ENCODE results near the gene ACSM5. TPM values are rescaled to one million over a fixed set of nuclear protein-coding genes. Genes with fewer than 3 reads are reported as not detected.
"Not testable (repeated sequence)": the region's sequence is repeated elsewhere in the genome, so short reads cannot be mapped to it uniquely, and the experiment has no call there.

Gene ACSM5
- total and polyA plus RNA-seq, 2 experiments from 2014 or later: not detected

DNA sequence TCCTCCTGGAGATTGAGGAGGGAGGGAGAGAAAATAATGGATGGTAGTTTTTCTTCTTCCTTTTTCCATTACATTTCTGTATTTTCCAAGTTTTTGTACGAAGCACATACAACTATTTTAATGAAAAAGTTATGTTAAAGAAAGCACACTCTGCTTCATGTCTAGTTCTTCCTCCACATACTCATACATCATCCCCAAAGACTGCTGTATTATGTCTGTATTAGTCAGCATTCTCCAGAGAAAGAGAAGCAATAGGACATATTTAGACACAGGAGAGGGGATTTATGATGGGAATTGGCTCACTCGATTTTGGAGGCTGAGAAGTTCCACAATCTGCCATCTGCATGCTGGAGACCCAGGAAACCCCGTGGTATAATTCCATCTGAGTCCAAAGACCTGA is 31.9 kb downstream of the ACSM5 start (continued):
- TF ChIP-seq ETS1 (IDR thresholded peaks at IDR 0.05) (no peak), EZH2 (IDR thresholded peaks at IDR 0.05; ENCODE audit: low read depth, unreplicated experiment) (no peak), STAT1 (IDR thresholded peaks at IDR 0.05; ENCODE audit: unreplicated experiment) (no peak)
- TF ChIP-seq, protein P1, sequence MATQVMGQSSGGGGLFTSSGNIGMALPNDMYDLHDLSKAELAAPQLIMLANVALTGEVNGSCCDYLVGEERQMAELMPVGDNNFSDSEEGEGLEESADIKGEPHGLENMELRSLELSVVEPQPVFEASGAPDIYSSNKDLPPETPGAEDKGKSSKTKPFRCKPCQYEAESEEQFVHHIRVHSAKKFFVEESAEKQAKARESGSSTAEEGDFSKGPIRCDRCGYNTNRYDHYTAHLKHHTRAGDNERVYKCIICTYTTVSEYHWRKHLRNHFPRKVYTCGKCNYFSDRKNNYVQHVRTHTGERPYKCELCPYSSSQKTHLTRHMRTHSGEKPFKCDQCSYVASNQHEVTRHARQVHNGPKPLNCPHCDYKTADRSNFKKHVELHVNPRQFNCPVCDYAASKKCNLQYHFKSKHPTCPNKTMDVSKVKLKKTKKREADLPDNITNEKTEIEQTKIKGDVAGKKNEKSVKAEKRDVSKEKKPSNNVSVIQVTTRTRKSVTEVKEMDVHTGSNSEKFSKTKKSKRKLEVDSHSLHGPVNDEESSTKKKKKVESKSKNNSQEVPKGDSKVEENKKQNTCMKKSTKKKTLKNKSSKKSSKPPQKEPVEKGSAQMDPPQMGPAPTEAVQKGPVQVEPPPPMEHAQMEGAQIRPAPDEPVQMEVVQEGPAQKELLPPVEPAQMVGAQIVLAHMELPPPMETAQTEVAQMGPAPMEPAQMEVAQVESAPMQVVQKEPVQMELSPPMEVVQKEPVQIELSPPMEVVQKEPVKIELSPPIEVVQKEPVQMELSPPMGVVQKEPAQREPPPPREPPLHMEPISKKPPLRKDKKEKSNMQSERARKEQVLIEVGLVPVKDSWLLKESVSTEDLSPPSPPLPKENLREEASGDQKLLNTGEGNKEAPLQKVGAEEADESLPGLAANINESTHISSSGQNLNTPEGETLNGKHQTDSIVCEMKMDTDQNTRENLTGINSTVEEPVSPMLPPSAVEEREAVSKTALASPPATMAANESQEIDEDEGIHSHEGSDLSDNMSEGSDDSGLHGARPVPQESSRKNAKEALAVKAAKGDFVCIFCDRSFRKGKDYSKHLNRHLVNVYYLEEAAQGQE (IDR thresholded peaks at IDR 0.05; ENCODE audit: unreplicated experiment): no peak

GRCh38 chr16:20441859-20442258 is 32.5 kb downstream of the ACSM5 start:
- DNase-seq (ENCODE audit: low spot score); H3K36me3 Mint-ChIP-seq (ENCODE audit: low read depth); H3K4me1 ChIP-seq (ENCODE audit: insufficient read depth); H3K4me3 Mint-ChIP-seq; H3K27ac ChIP-seq (ENCODE audit: low read depth); H3K4me1 Mint-ChIP-seq; ATAC-seq; H3K4me2 ChIP-seq; H3K36me3 ChIP-seq (ENCODE audit: insufficient read depth); H3K4me3 ChIP-seq; H2AFZ ChIP-seq; H3K9me2 ChIP-seq (ENCODE audit: insufficient read depth); H3K79me2 ChIP-seq (replicated peaks; ENCODE audit: insufficient read depth); H4K20me1 ChIP-seq (replicated peaks; ENCODE audit: insufficient read depth); H3K27me3 ChIP-seq (ENCODE audit: insufficient read depth); H3K9me3 Mint-ChIP-seq; H3K27me3 Mint-ChIP-seq (ENCODE audit: insufficient read depth, low read depth, poor library complexity); H3K27ac Mint-ChIP-seq; H3F3A ChIP-seq (replicated peaks; ENCODE audit: low read depth): not testable (repeated sequence)

DNA sequence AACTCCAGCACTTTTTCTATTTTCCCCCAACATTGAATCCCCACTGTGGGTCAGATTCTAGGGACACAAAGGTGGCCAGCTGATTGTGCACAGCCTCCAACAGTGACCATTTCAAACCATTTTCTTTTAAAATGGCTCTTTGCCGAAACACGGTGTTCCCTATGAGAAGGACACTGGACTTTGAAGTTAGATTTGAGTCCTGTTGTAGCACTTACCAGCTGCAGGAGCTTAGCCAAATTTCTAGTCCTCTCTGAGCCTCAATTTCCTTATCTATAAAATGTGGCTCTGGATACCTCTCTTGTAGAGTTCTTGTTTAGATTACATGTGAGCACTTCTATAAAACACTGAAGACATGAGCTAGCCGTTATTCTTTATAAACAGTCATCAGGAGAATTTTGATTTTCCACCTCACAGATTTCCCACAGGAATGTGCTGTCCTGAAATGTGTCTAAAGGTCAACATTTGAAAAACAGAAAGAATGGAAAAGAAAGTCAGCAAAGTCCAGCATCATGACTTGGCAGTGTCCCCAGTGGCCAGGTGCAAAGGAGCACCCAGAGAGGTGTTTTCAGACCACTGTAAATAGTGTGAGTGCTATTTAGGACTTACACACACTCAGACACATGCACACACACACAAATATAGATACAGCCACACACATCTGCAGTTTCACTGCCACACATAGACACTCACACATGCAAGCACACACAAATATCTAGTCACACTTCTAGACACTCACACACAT is 37.5 kb downstream of the ACSM5 start:
- not testable (repeated sequence) for DNase-seq (ENCODE audit: low spot score); H3K4me2 ChIP-seq

DNA sequence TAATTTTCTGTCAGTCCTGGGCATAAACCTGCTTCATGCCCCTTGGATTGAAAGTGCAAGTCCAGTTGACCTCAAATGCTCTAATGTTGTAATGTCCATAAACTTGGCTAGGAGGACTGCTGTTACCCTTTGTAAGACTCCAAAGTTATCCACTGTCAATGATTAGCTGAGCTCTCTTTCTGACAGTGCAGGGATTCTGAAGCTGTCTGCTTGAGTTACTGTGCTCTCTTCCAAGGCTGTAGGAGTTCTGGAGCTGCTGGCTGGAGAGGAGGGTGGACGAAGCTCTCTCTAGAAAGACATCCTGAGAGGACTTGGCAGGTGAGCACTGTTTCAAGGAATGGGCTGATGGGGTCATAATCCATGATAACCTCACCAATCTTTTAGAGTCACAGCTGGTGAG is 42.0 kb downstream of the ACSM5 start, which contains the start of gene ACSM2A:
ACSM2A (plus strand) TSS at position 158 of the 400 bp plus-strand sequence. CDS start 8,594 bp downstream, outside the sequence.
- not testable (repeated sequence) for H3K36me3 ChIP-seq (ENCODE audit: insufficient read depth); H3K36me3 Mint-ChIP-seq (ENCODE audit: low read depth); H3K4me3 ChIP-seq; H4K20me1 ChIP-seq (replicated peaks; ENCODE audit: insufficient read depth); H3K9me3 Mint-ChIP-seq; H3K4me1 ChIP-seq (ENCODE audit: insufficient read depth); ATAC-seq; H3K27me3 Mint-ChIP-seq (ENCODE audit: insufficient read depth, low read depth, poor library complexity); H3K27ac Mint-ChIP-seq; H3K79me2 ChIP-seq (replicated peaks; ENCODE audit: insufficient read depth); H3K27ac ChIP-seq (ENCODE audit: low read depth); H3K27me3 ChIP-seq (ENCODE audit: insufficient read depth); H3K4me3 Mint-ChIP-seq; H3K9me2 ChIP-seq (ENCODE audit: insufficient read depth); H2AFZ ChIP-seq; H3K4me2 ChIP-seq; H3F3A ChIP-seq (replicated peaks; ENCODE audit: low read depth); H3K4me1 Mint-ChIP-seq; DNase-seq (ENCODE audit: low spot score)

More for the DNA sequence above, 37.5 kb downstream of the ACSM5 start:
- H3K36me3 ChIP-seq (ENCODE audit: insufficient read depth); H4K20me1 ChIP-seq (replicated peaks; ENCODE audit: insufficient read depth); H3K9me2 ChIP-seq (ENCODE audit: insufficient read depth); ATAC-seq; H3K4me1 ChIP-seq (ENCODE audit: insufficient read depth); H3K9me3 Mint-ChIP-seq; H3K27ac ChIP-seq (ENCODE audit: low read depth); H3K79me2 ChIP-seq (replicated peaks; ENCODE audit: insufficient read depth); H3K27me3 Mint-ChIP-seq (ENCODE audit: insufficient read depth, low read depth, poor library complexity); H3K27me3 ChIP-seq (ENCODE audit: insufficient read depth); H2AFZ ChIP-seq; H3K27ac Mint-ChIP-seq; H3K4me3 ChIP-seq; H3K4me3 Mint-ChIP-seq; H3F3A ChIP-seq (replicated peaks; ENCODE audit: low read depth); H3K36me3 Mint-ChIP-seq (ENCODE audit: low read depth); H3K4me1 Mint-ChIP-seq: not testable (repeated sequence)

DNA sequence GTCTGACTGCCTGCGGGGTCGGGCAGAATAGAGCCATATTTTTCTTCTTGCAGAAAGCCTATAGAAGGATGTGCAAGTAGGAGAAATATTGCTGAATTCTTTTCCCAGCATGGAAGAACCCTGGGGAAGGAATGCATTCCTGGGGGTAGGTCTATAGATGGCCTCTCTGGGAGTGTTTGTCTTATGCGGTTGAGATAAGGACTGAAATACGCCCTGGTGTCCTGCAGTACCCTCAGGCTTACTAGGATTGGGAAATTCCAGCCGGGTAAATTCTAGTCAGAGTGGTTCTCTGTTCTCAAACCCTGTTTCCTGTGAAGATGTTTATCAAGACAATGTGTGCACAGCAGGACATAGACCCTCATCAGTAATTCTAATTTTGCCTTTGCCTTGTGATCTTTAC is 44.3 kb downstream of the ACSM5 start:
- H3K9me3 Mint-ChIP-seq; H3K27ac Mint-ChIP-seq; H3K79me2 ChIP-seq (replicated peaks; ENCODE audit: insufficient read depth); H3K27me3 Mint-ChIP-seq (ENCODE audit: insufficient read depth, low read depth, poor library complexity); H3K4me1 Mint-ChIP-seq; H3K4me3 Mint-ChIP-seq; H3K4me2 ChIP-seq; H3F3A ChIP-seq (replicated peaks; ENCODE audit: low read depth); ATAC-seq; H3K4me3 ChIP-seq; H4K20me1 ChIP-seq (replicated peaks; ENCODE audit: insufficient read depth); DNase-seq (ENCODE audit: low spot score); H2AFZ ChIP-seq; H3K36me3 Mint-ChIP-seq (ENCODE audit: low read depth); H3K27ac ChIP-seq (ENCODE audit: low read depth); H3K27me3 ChIP-seq (ENCODE audit: insufficient read depth); H3K4me1 ChIP-seq (ENCODE audit: insufficient read depth); H3K9me2 ChIP-seq (ENCODE audit: insufficient read depth); H3K36me3 ChIP-seq (ENCODE audit: insufficient read depth): not testable (repeated sequence)

Data from GM23338 (cell line).